ENCODE results near the gene ZNF821. TPM values are rescaled to one million over a fixed set of nuclear protein-coding genes. Genes with fewer than 3 reads are reported as not detected.
"Not testable (repeated sequence)": the region's sequence is repeated elsewhere in the genome, so short reads cannot be mapped to it uniquely, and the experiment has no call there.

Gene ZNF821
- total RNA-seq, 4 donors from 2014 or later = 4.0 to 19.4 (median 8.1) TPM

DNA sequence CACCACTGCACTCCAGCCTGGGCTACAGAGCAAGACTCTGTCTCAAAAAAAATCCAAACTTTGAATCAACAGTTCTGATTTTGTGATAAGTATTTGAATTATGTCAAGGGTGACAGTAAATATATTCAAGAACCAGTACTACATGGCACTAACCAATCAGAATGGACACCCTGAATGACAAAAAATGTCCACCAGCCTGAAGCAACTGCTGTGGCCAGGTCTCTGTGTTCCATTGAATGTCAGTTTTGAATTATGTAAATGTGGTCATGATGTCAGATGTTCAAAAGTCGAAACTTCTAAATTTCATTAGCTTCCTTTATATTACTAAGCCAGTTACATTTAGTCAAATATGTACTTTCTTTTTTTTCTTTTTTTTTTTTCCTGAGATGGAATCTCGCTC, 53.6 kb downstream of the ZNF821 start:
- ATAC-seq (no peak), DNase-seq (no peak)
- no peaks in the 10 kb centered on the region for H3K4me1 ChIP-seq
- H3K4me3 ChIP-seq = no peak overlapping the region
- no peaks in the 10 kb centered on the region for H3K36me3 ChIP-seq
- no peaks in the 10 kb centered on the region for H3K9me3 ChIP-seq
- intact Hi-C loops (cut with DNase I; ENCODE audit: low total_unique reads) = no loop called here
- in situ Hi-C loops (cut with MboI; ENCODE audit: low sequenced_read_pairs in 4 of 4) = no loop called here
- no peak overlapping the region for H3K27ac ChIP-seq
- H3K27me3 ChIP-seq = no peaks in the 10 kb centered on the region
- TF ChIP-seq, protein P1, sequence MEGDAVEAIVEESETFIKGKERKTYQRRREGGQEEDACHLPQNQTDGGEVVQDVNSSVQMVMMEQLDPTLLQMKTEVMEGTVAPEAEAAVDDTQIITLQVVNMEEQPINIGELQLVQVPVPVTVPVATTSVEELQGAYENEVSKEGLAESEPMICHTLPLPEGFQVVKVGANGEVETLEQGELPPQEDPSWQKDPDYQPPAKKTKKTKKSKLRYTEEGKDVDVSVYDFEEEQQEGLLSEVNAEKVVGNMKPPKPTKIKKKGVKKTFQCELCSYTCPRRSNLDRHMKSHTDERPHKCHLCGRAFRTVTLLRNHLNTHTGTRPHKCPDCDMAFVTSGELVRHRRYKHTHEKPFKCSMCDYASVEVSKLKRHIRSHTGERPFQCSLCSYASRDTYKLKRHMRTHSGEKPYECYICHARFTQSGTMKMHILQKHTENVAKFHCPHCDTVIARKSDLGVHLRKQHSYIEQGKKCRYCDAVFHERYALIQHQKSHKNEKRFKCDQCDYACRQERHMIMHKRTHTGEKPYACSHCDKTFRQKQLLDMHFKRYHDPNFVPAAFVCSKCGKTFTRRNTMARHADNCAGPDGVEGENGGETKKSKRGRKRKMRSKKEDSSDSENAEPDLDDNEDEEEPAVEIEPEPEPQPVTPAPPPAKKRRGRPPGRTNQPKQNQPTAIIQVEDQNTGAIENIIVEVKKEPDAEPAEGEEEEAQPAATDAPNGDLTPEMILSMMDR (IDR thresholded peaks at IDR 0.05 in 4 of 5, conservative IDR thresholded peaks at IDR 0.05 in 1 of 5) = no peak
- TF ChIP-seq POLR2A (IDR thresholded peaks at IDR 0.05) = no peak

DNA sequence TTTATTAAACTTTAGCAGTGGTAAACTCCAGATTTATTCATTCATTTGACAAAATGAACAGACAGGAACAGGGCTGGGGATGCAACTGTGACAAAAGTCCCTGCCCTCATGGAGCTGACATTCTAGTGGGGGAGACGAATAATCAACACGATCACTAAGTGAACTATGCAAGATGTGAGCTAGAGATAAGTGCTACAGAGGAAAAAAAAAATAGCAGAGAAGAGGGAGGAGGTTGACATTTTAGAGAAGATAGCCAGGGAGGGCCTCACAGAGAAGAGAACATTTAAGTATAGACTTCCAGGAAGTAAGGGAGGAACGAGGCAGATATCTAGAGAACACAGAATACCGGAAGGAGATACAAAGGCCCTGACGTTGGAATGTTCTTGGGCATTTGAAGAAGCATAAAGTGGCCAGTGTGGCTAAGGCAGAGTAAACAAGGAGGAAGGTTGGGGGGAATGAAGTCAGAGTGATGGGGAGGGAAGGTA, 57.4 kb downstream of the ZNF821 start:
- Histone ChIP-seq H3K27me3 (no peaks in the 10 kb centered on the region), H3K36me3 (no peaks in the 10 kb centered on the region), H3K4me1 (no peaks in the 10 kb centered on the region), H3K27ac (no peak overlapping the region), H3K9me3 (no peaks in the 10 kb centered on the region), H3K4me3 (no peak overlapping the region)
- TF ChIP-seq, protein P1 (IDR thresholded peaks at IDR 0.05 in 4 of 5, conservative IDR thresholded peaks at IDR 0.05 in 1 of 5) = no peak
- TF ChIP-seq POLR2A (IDR thresholded peaks at IDR 0.05) = no peak
- no peak for DNase-seq
- no peak for ATAC-seq
- in situ Hi-C loops (cut with MboI; ENCODE audit: low sequenced_read_pairs in 4 of 4) = no loop called here
- intact Hi-C loops (cut with DNase I; ENCODE audit: low total_unique reads) = no loop called here

DNA sequence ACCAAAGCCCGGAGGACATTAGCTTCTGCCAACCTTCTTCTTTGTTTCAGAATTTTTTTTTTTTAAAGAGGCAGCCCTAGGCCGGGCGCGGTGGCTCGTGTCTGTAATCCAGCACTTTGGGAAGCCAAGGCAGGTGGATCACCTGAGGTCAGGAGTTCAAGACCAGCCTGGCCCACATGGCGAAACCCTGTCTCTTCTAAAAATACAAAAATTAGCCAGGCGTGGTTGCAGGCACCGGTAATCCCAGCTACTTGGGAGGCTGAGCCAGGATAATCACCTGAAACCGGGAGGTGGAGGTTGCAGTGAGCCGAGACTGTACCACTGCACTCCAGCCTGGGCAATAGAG, 66.9 kb downstream of the ZNF821 start:
- H3K36me3 ChIP-seq; H3K27me3 ChIP-seq; intact Hi-C loops (cut with DNase I; ENCODE audit: low total_unique reads); H3K4me3 ChIP-seq; H3K9me3 ChIP-seq; ATAC-seq: not testable (repeated sequence)
- Histone ChIP-seq H3K27ac (peak overlapping the region; percentile 70 to 86 (median 78)), H3K4me1 (peaks cover 11 to 18% of the 10 kb centered on the region in 2 donors)
- DNase-seq = peak in 1 of 2 donors; percentile 18
- in situ Hi-C loops (cut with MboI; ENCODE audit: low sequenced_read_pairs in 4 of 4) = loop anchor here in 1 of 4 donors (10.0 kb wide), 1 partner anchor 278 kb away; the partner anchor contains the start of genes DHX38 and TXNL4B

DNA sequence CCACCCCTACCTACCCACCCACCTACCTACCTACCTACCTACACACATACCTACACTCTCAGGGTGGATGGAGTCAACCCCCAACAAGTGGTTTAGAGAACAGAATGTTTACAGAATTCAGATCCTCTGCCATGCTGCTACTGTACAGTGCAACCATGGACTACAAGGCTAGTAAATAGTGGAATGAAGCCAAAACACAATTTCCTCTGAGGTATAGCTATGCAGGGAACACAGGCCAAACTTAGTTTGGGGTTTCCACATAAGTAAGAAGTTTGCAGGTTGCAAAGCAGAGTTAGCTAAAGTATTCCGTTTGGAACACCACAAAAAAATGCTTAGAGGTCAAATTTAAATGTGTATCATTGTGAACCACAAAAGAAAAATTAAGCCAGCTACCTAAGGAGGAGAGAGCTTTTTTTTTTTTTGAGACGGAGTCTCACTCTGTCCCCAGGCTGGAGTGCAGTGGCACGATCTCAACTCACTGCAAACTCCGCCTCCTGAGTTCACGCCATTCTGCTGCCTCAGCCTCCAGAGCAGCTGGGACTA, 72.7 kb downstream of the ZNF821 start:
- TF ChIP-seq POLR2A (IDR thresholded peaks at IDR 0.05) = no peak
- TF ChIP-seq, protein P1 (IDR thresholded peaks at IDR 0.05 in 4 of 5, conservative IDR thresholded peaks at IDR 0.05 in 1 of 5) = no peak
- Histone ChIP-seq H3K27ac (no peak overlapping the region), H3K9me3 (no peaks in the 10 kb centered on the region), H3K4me3 (no peak overlapping the region), H3K27me3 (no peaks in the 10 kb centered on the region), H3K4me1 (peaks cover 17 to 24% of the 10 kb centered on the region in 2 donors), H3K36me3 (peaks cover 0 to 6% of the 10 kb centered on the region in 2 donors)
- no peak for ATAC-seq
- DNase-seq = no peak
- in situ Hi-C loops (cut with MboI; ENCODE audit: low sequenced_read_pairs in 4 of 4) = loop anchor here in 1 of 4 donors (10.0 kb wide), 1 partner anchor 283 kb away; the partner anchor contains the start of genes DHX38 and TXNL4B
- intact Hi-C loops (cut with DNase I; ENCODE audit: low total_unique reads) = no loop called here

DNA sequence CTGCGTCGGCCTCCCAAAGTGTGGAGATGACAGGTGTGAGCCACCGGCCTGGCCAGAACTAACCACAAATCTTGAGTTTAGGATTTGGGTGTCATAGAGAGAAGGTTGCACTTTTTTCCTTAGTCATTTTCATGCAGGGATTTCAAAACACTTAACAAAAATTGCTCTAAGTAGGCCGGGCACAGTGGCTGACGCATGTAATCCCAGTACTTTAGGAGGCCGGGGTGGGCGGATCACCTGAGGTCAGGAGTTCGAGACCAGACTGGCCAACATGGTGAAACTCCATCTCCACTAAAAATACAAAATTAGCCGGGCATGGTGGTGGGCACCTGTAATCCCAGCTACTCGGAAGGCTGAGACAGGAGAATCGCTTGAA, 73.8 kb downstream of the ZNF821 start:
- peak overlapping the region; percentile 91 to 99 (median 94) for H3K27ac ChIP-seq
- DNase-seq; H3K9me3 ChIP-seq; H3K4me3 ChIP-seq; intact Hi-C loops (cut with DNase I; ENCODE audit: low total_unique reads); H3K36me3 ChIP-seq; H3K27me3 ChIP-seq; ATAC-seq: not testable (repeated sequence)
- peaks cover 26 to 36% of the 10 kb centered on the region in 2 donors for H3K4me1 ChIP-seq
- in situ Hi-C loops (cut with MboI; ENCODE audit: low sequenced_read_pairs in 4 of 4) = loop anchor here in 1 of 4 donors (10.0 kb wide), 1 partner anchor 285 kb away; the partner anchor contains the start of genes DHX38 and TXNL4B

Other genes starting within 250 kb of the ZNF821 start
- 1 to 10 TPM; 4.5 to 9.1 (median 5.0) TPM for gene PHLPP2, start 159.5 kb downstream of the ZNF821 start, total RNA-seq
- gene AP1G1, start 75.3 kb downstream of the ZNF821 start, total RNA-seq = 10 to 100 TPM; 60.7 to 80.6 (median 66.3) TPM
- gene ATXN1L, start 38.2 kb downstream of the ZNF821 start, total RNA-seq = 10 to 100 TPM; 15.8 to 22.6 (median 19.4) TPM
- 100 to 1,000 TPM in 2 of 4 donors, 10 to 100 TPM in 2; 90.8 to 141 (median 112) TPM for gene IST1, start 11.3 kb upstream of the ZNF821 start, total RNA-seq
- gene PKD1L3, start 116.2 kb upstream of the ZNF821 start, total RNA-seq = not detected
- gene DHODH, start 124.6 kb upstream of the ZNF821 start, total RNA-seq = 1 to 10 TPM; 5.1 to 7.3 (median 6.7) TPM
- 100 to 1,000 TPM in 1 of 4 donors, 10 to 100 TPM in 1, 1 to 10 TPM in 1, not detected in 1; 1.5 to 206 (median 63.7) TPM for gene HP, start 170.3 kb upstream of the ZNF821 start, total RNA-seq
- gene HPR, start 179.0 kb upstream of the ZNF821 start, total RNA-seq = under 1 TPM in 1 of 4 donors, not detected in 3; 0.20 TPM
- 10 to 100 TPM in 2 of 4 donors, 1 to 10 TPM in 2; 6.0 to 13.7 (median 10.0) TPM for gene TXNL4B, start 209.4 kb upstream of the ZNF821 start, total RNA-seq
- 10 to 100 TPM; 26.9 to 75.3 (median 53.8) TPM for gene DHX38, start 209.7 kb upstream of the ZNF821 start, total RNA-seq